K562 (cell line): Measurements from ENCODE around the gene PHKG1. TPM values are rescaled to one million over a fixed set of nuclear protein-coding genes. Genes with fewer than 3 reads are reported as not detected.

Experiments used
- BCLAF1 ChIP-seq, 2 experiments: fragments of 450-650 bp in 1 of 2; IDR thresholded peaks; 2 replicates each; pipeline ENCODE4 v1.6.1; 2011 to 2017; ENCODE audit warnings: low read depth in 2 of 2, antibody characterized with exemption in 1 of 2, borderline replicate concordance in 1 of 2, low read length in 1 of 2, mild to moderate bottlenecking in 1 of 2, mixed read lengths in 1 of 2; ENCODE audit not compliant: control insufficient read depth in 1 of 2
- CBFB ChIP-seq: sonication (generic); formaldehyde crosslinking; IDR thresholded peaks from 2 replicates; pipeline ENCODE4 v1.4.0; 2020; ENCODE audit warnings: mild to moderate bottlenecking, missing genetic modification reagents
- DIDO1 ChIP-seq: fragments of 450-650 bp; IDR thresholded peaks from 2 replicates; pipeline ENCODE4 v1.6.1; 2016; ENCODE audit warnings: low read depth, missing biosample characterization, missing genetic modification characterization
- ETV6 ChIP-seq, 3 experiments: fragments of 150-350 bp in 1 of 3; sonication (generic) in 1 of 3; formaldehyde crosslinking in 1 of 3; IDR thresholded peaks; 2 replicates each; pipeline versions ENCODE4 v1.6.1 to v1.8.0; 2014 to 2022; ENCODE audit warnings: borderline replicate concordance in 2 of 3, low read depth in 2 of 3, antibody characterized with exemption in 1 of 3, low read length in 1 of 3, mild to moderate bottlenecking in 1 of 3, missing genetic modification reagents in 1 of 3
- FOXA3 ChIP-seq, 2 experiments: fragments of 450-650 bp in 1 of 2; sonication (generic) in 1 of 2; formaldehyde crosslinking; IDR thresholded peaks in 1 of 2; conservative IDR thresholded peaks in 1 of 2; 2 replicates each; pipeline versions ENCODE4 v1.4.0 to v1.8.0; 2020 to 2022; ENCODE audit warnings: mild to moderate bottlenecking in 2 of 2, missing genetic modification reagents in 1 of 2
- FOXJ2 ChIP-seq: fragments of 200-800 bp; sonication (Bioruptor generic); IDR thresholded peaks from 2 replicates; pipeline ENCODE4 v1.6.1; 2016; ENCODE audit warnings: missing genetic modification characterization, missing compliant biosample characterization
- HDAC1 ChIP-seq, 2 experiments: fragments of 450-650 bp; IDR thresholded peaks; 2 replicates each; pipeline ENCODE4 v1.6.1; 2016 to 2017; ENCODE audit warnings: inconsistent platforms in 1 of 2, mild to moderate bottlenecking in 1 of 2, moderate library complexity in 1 of 2
- KDM1A ChIP-seq, 2 experiments: fragments of 450-650 bp; IDR thresholded peaks; 2 replicates each; pipeline ENCODE4 v1.6.1; 2016; ENCODE audit warnings: mild to moderate bottlenecking in 2 of 2
- MAX ChIP-seq: sonication (generic); formaldehyde crosslinking; IDR thresholded peaks from 2 replicates; pipeline ENCODE4 v1.9.0; 2022; ENCODE audit warnings: mild to moderate bottlenecking, missing genetic modification reagents
- MBD1 ChIP-seq: fragments of 250-450 bp; sonication (Bioruptor Pico); IDR thresholded peaks from 2 replicates; pipeline ENCODE4 v1.8.0; 2022; ENCODE audit warnings: inconsistent platforms
- NR2F6 ChIP-seq: fragments of 450-650 bp; formaldehyde crosslinking; IDR thresholded peaks from 2 replicates; pipeline ENCODE4 v1.4.0; 2020; ENCODE audit warnings: mild to moderate bottlenecking
- NR4A1 ChIP-seq, 2 experiments: fragments of 250-450 bp in 1 of 2; fragments of 450-650 bp in 1 of 2; sonication (Bioruptor Pico) in 1 of 2; IDR thresholded peaks; 2 replicates each; pipeline versions ENCODE4 v1.4.0 to v1.6.1; 2016 to 2020; ENCODE audit warnings: mild to moderate bottlenecking in 2 of 2, missing compliant biosample characterization in 1 of 2, missing genetic modification characterization in 1 of 2, moderate library complexity in 1 of 2
- PHF21A ChIP-seq: fragments of 450-650 bp; IDR thresholded peaks from 2 replicates; pipeline ENCODE4 v1.6.1; 2017; ENCODE audit warnings: low read depth, borderline replicate concordance
- PTTG1 ChIP-seq: fragments of 450-650 bp; IDR thresholded peaks from 2 replicates; pipeline ENCODE4 v1.6.1; 2016; ENCODE audit warnings: low read depth, mild to moderate bottlenecking, missing genetic modification characterization, missing compliant biosample characterization
- RFX7 ChIP-seq: fragments of 250-450 bp; sonication (Bioruptor Pico); IDR thresholded peaks from 2 replicates; pipeline ENCODE4 v1.5.1; 2021; ENCODE audit warnings: mild to moderate bottlenecking
- SREBF2 ChIP-seq: sonication (generic); formaldehyde crosslinking; IDR thresholded peaks from 2 replicates; pipeline ENCODE4 v1.4.0; 2020; ENCODE audit warnings: mild to moderate bottlenecking, missing genetic modification reagents
- WHSC1 ChIP-seq: IDR thresholded peaks from one replicate; pipeline ENCODE4 v1.6.1; 2012; ENCODE audit warnings: low read length, control low read depth, inconsistent platforms
- ZC3H11A ChIP-seq: IDR thresholded peaks from 2 replicates; pipeline ENCODE4 v1.6.1; 2012; ENCODE audit warnings: low read depth, low read length, improper control_type of control experiment
- ZNF217 ChIP-seq: sonication (generic); formaldehyde crosslinking; IDR thresholded peaks from 2 replicates; pipeline ENCODE4 v1.8.0; 2022; ENCODE audit warnings: mild to moderate bottlenecking, missing genetic modification reagents
- ZNF436 ChIP-seq: fragments of 250-450, 450-650 bp; sonication (Bioruptor Pico); formaldehyde crosslinking; IDR thresholded peaks from 2 replicates; pipeline ENCODE4 v1.7.0; 2020; ENCODE audit warnings: mild to moderate bottlenecking
- ZNF511 ChIP-seq: sonication (generic); formaldehyde crosslinking; IDR thresholded peaks from 2 replicates; pipeline ENCODE4 v1.8.0; 2022; ENCODE audit warnings: mild to moderate bottlenecking, missing genetic modification reagents
- polyA plus RNA-seq, 8 experiments: library from polyadenylated mRNA; depleted of rRNA in 4 of 8; stranded (reverse) in 5 of 8; unstranded in 3 of 8; fragments of >200 nt; fragmentation: Nextera tagmentation in 2 of 8; fragmentation: Illumina TruSeq in 1 of 8; extraction: Ambion mirVana in 2 of 8; extraction: Trizol in 1 of 8; gene quantifications; 2 replicates each; pipeline versions ENCODE4 v1.2.1 to v1.2.3, GENCODE V29; 2011 to 2014; ENCODE audit warnings: inconsistent platforms in 1 of 8, missing spikeins in 1 of 8
- total RNA-seq, 7 experiments: library from RNA; depleted of rRNA in 6 of 7; stranded (reverse); fragments of >200 nt in 6 of 7; fragmentation: Illumina TruSeq in 2 of 7; extraction: Trizol in 2 of 7; gene quantifications; 2 replicates each; pipeline versions ENCODE4 v1.2.1 to v1.2.3, GENCODE V29; 2011 to 2021; ENCODE audit warnings: low replicate concordance in 1 of 7

Gene PHKG1
- total and polyA plus RNA-seq, 9 of the 15 experiments (the other 6 are each of a cell fraction or from before 2014, with no cell fraction given) = 0.10 to 0.83 (median 0.46) TPM

GRCh38 chr7:56051339-56052191 is 41.2 kb downstream of the PHKG1 start, which contains the start of the genes CCT6A and PSPH (continued):
- TF ChIP-seq ETV6 (IDR thresholded peaks at IDR 0.05; ENCODE audit: borderline replicate concordance in 1 of 2, low read depth in 2 of 2, low read length in 1 of 2) = no peak
- TF ChIP-seq ETV6 (CRISPR knock-in tag; IDR thresholded peaks at IDR 0.05; ENCODE audit: borderline replicate concordance) = no peak
- TF ChIP-seq NR4A1 (CRISPR knock-in tag; IDR thresholded peaks at IDR 0.05) = no peak
- no peak for TF ChIP-seq NR4A1 (tag; IDR thresholded peaks at IDR 0.05)
- no peak for TF ChIP-seq KDM1A (IDR thresholded peaks at IDR 0.05)
- peak; percentile 92 for TF ChIP-seq MAX (CRISPR knock-in tag)
- TF ChIP-seq SREBF2 (CRISPR knock-in tag) = no peak
- no peak for TF ChIP-seq ZC3H11A
- no peak for TF ChIP-seq FOXJ2
- no peak for TF ChIP-seq BCLAF1 (IDR thresholded peaks at IDR 0.05; ENCODE audit: borderline replicate concordance in 1 of 2, control insufficient read depth in 1 of 2, low read depth in 2 of 2, low read length in 1 of 2)
- TF ChIP-seq PHF21A = no peak
- no peak for TF ChIP-seq DIDO1 (tag)
- TF ChIP-seq FOXA3 (CRISPR knock-in tag; conservative IDR thresholded peaks at IDR 0.05 in 1 of 2, IDR thresholded peaks at IDR 0.05 in 1 of 2) = peak in 1 of 2 experiments; percentile 75; a peak in 2 of 4 replicates
- no peak for TF ChIP-seq ZNF436
- TF ChIP-seq NR2F6 (CRISPR knock-in tag) = no peak
- TF ChIP-seq RFX7 (CRISPR knock-in tag) = no peak
- no peak for TF ChIP-seq PTTG1 (tag)
- TF ChIP-seq MBD1 (CRISPR knock-in tag) = no peak
- 0 out of 2 replicates have a peak, but pooled peaks have one; percentile 47 for TF ChIP-seq CBFB
- TF ChIP-seq WHSC1 = no peak
- TF ChIP-seq HDAC1 (IDR thresholded peaks at IDR 0.05) = peak in 1 of 2 experiments; percentile 76; a peak in 2 of 4 replicates
- no peak for TF ChIP-seq ZNF217 (CRISPR knock-in tag)
- TF ChIP-seq ZNF511 (CRISPR knock-in tag) = peak; percentile 90
